ENCODE data around the gene ESRRA.
A peak's percentile ranks its signal among the peaks of the same experiment; 100 is the strongest.

Gene ESRRA

GRCh38 chr11:64333556-64333955 lies 28.2 kb downstream of the ESRRA start:
- no peak for DNase-seq

- peak; percentile 79 for DNase-seq
Observed at GRCh38 chr11:64334764-64335735, 29.7 kb downstream of the ESRRA start.

DNA sequence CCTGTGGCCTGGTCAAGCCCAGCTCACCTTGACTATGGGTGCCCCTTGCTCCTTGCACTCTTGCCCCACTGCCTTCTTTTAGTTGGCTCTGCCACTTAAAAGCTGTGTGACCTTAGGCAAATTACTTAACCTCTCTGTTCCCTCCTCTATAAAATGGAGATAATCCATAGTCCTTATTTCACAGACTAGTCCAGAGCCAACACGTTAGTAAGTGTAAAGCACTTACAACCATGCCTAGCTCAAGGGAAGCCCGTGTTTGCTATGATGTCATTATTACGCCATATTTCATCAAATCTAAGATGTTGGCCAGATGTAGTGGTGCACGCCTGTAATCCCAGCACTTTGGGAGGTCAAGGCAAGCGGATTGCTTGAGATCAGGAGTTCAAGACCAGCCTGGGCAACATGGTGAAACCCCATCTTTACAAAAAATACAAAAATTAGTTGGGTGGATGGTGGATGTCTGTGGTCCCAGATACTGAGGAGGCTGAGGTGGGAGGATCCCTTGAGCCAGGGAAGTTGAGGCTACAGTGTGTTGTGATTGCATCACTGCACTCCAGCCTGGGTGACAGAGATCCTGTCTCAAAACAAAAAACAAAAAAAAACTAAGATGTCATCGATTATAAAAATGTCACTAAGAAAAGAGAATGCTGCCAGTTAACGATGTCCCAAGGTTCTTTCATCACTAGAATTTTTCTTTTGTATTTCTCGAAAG lies 32.4 kb downstream of the ESRRA start:
- no peak for DNase-seq

- DNase-seq, result no peak
Observed at GRCh38 chr11:64338716-64339115, 33.4 kb downstream of the ESRRA start.

GRCh38 chr11:64339286-64339685 lies 34.0 kb downstream of the ESRRA start:
- peak; percentile 48 for DNase-seq

GRCh38 chr11:64339754-64340408 lies 34.6 kb downstream of the ESRRA start, which contains the start of gene CCDC88B:
Gene CCDC88B, plus strand, starts transcription at chr11:64340204. Its CDS starts 63 bp downstream, at chr11:64340267.
- peak; percentile 51 for DNase-seq

DNA sequence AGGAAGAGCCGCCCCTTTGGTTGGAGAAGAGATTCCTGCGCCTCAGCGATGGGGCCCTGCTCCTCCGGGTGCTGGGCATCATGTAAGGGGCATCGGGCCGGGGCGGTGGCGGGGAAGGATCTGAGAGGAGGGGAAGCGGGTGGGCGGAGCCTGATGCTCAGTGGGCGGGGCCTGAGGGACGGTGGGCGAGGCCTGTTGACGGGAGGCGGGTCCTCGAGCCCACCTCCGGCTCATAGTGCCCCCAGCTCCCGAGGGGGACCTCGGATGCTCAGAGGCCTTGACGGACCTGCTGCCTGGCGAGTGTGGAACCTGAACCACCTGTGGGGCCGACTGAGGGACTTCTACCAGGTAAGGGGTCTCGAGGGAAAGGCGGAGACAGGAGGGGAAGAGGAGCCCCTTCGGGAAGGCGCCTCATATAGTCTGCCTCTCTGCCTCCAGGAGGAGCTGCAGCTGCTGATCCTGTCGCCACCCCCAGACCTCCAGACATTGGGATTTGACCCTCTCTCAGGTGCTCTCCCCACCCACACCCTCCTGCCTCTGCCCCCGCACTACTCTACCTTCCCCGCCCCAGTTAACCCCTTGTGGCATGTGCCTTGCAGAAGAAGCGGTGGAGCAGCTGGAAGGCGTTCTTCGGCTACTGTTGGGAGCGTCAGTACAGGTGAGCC lies 35.5 kb downstream of the ESRRA start:
- peak; percentile 42 for DNase-seq

GRCh38 chr11:64341429-64341828 lies 36.1 kb downstream of the ESRRA start:
- no peak for DNase-seq

GRCh38 chr11:64341851-64342791 lies 36.8 kb downstream of the ESRRA start:
- peak; percentile 93 for DNase-seq

DNA sequence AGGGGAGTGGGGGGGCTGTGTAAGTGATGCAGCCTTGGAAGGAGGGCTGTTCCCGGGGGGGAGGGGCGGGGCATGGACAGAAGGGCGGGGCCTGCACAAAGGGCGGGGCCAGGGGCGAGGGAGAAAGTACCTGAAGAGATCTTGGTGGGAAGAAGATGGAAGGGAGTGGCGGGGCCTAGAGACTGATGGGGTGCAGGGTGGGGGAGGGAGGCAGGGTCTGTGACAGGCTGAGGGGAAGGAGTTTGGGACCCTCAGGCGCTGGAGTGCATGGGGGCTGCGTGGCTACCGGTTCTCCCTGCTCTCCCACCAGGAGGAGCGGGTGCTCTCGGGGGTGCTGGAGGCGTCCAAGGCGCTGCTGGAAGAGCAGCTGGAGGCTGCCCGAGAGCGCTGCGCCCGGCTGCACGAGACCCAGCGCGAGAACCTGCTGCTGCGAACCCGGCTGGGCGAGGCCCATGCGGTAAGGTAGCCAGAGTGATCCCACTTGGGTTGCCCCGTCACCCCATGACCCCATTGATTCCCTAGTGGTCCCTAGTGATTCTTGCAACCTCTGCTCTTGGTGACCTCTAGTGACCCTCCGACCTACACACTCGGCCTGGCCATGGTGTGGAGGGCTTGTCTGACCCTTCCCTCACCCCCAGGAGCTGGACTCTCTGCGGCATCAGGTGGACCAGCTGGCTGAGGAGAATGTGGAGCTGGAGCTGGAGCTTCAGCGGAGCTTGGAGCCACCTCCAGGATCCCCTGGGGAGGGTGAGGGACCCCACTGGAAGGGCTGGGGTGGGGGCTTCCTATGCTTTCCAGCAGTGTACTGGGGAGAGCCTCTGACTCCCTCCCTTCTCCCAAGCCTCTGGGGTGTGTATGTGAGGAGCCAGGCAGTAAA lies 37.8 kb downstream of the ESRRA start:
- no peak for DNase-seq

GRCh38 chr11:64343767-64344559 lies 38.6 kb downstream of the ESRRA start:
- no peak for DNase-seq

GRCh38 chr11:64344787-64345186 lies 39.5 kb downstream of the ESRRA start:
- no peak for DNase-seq

GRCh38 chr11:64347193-64347867 lies 42.0 kb downstream of the ESRRA start:
- no peak for DNase-seq

GRCh38 chr11:64348383-64349024 lies 43.2 kb downstream of the ESRRA start:
- DNase-seq, result no peak

GRCh38 chr11:64349025-64349387 lies 43.7 kb downstream of the ESRRA start:
- DNase-seq, result no peak

GRCh38 chr11:64349404-64349803 lies 44.1 kb downstream of the ESRRA start:
- no peak for DNase-seq

DNA sequence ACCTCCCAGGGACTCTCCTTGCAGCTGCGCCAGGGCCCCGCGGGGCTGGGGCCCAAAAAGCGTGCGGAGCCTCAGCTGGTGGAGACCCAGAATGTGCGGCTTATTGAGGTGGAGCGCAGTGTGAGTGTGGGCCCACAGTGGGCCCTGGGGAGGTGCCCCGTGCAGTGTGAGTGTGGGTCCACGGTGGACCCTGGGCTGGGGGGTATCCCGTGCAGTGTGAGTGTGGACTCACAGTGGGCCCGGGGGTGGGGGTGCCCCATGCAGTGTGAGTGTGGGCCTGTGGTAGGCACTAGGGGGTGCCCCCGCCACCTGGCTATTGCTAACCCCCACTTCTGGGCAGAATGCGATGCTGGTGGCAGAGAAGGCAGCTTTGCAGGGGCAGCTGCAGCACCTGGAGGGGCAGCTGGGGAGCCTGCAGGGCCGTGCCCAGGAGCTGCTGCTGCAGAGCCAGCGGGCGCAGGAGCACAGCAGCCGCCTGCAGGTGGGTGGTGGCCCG lies 45.9 kb downstream of the ESRRA start:
- DNase-seq, result no peak
